Body of pancreas (tissue), 4 donors: ENCODE data around the gene LYSET. TPM values are rescaled to one million over a fixed set of nuclear protein-coding genes. Genes with fewer than 3 reads are reported as not detected.
"Not testable (repeated sequence)": the region's sequence is repeated elsewhere in the genome, so short reads cannot be mapped to it uniquely, and the experiment has no call there.

ENCODE experiments used
- ATAC-seq: fragments of 150-250 bp; one replicate; pipeline ENCODE4 v1.9.1; 2016
- DNase-seq, 4 donors: peaks; one replicate each; pipeline ENCODE4 v3.0.0-alpha.2; 2019
- H3K27ac ChIP-seq, 4 donors: fragments of 200-600 bp; sonication (generic); 1 replicate in 3 of 4; 2 replicates in 1 of 4; pipeline versions ENCODE4 v1.5.1 to v1.6.1; 2016 to 2019; ENCODE audit warnings: mild to moderate bottlenecking in 1 of 4, mixed read lengths in 1 of 4, moderate library complexity in 1 of 4
- H3K27me3 ChIP-seq, 2 donors: fragments of 200-600 bp; sonication (generic); one replicate each; pipeline ENCODE4 v1.6.0; 2016; ENCODE audit warnings: mild to moderate bottlenecking in 1 of 2
- H3K36me3 ChIP-seq, 2 donors: fragments of 200-600 bp; sonication (generic); replicated peaks in 1 of 2; 2 replicates each; pipeline ENCODE4 v1.5.1; 2016; ENCODE audit warnings: low read depth in 2 of 2; ENCODE audit not compliant: insufficient read depth in 1 of 2
- H3K4me1 ChIP-seq: fragments of 200-600 bp; sonication (generic); one replicate; pipeline ENCODE4 v1.6.0; 2016
- H3K4me3 ChIP-seq, 2 donors: fragments of 200-600 bp; sonication (generic); 1 replicate in 1 of 2; 2 replicates in 1 of 2; pipeline ENCODE4 v1.5.1; 2016 to 2019
- H3K9me3 ChIP-seq, 3 donors: fragments of 200-600 bp; sonication (generic); 1 replicate in 2 of 3; 2 replicates in 1 of 3; pipeline ENCODE4 v1.5.1; 2016
- CTCF ChIP-seq, 7 experiments: fragments of 450-650 bp in 4 of 7; fragments of 200-600 bp in 3 of 7; sonication (generic) in 3 of 7; IDR thresholded peaks; one replicate each; pipeline ENCODE4 v1.5.1; 2016 to 2019; ENCODE audit warnings: antibody characterized with exemption in 7 of 7
- POLR2A ChIP-seq, 3 donors: fragments of 450-650 bp; IDR thresholded peaks; one replicate each; pipeline ENCODE4 v1.6.1; 2016; ENCODE audit warnings: antibody characterized with exemption in 3 of 3, mild to moderate bottlenecking in 2 of 3
- WGBS, 2 donors: methylation state at CpG; one replicate each; pipeline ENCODE4 v1.1.5; 2017; 5-methylcytosine and 5-hydroxymethylcytosine counted together
- intact Hi-C: fragments of 100-400 bp; cut with DNase I; formaldehyde crosslinking; loops from one replicate; pipeline ENCODE4 v1.15.1; 2023
- total RNA-seq, 2 donors: library from RNA; depleted of rRNA; stranded (reverse); fragments of >200 nt; gene quantifications; one replicate each; pipeline ENCODE4 v1.1.0, GENCODE V29; 2016

Gene LYSET
- total RNA-seq, 2 donors from 2014 or later = 0.66 to 5.4 TPM

GRCh38 chr14:93171376-93171775 lies 13.7 kb upstream of the LYSET start:
- no peak overlapping the region for H3K27ac ChIP-seq
- intact Hi-C loops = loop anchor here (10.0 kb wide), 1 partner anchor 57 kb away; the partner anchor contains the start of gene ITPK1
- H3K4me1 ChIP-seq = no peaks in the 10 kb centered on the region
- H3K4me3 ChIP-seq = no peak overlapping the region
- TF ChIP-seq CTCF (IDR thresholded peaks at IDR 0.05) (no peak), POLR2A (IDR thresholded peaks at IDR 0.05) (no peak)
- DNase-seq = no peak
- no peaks in the 10 kb centered on the region for H3K27me3 ChIP-seq
- no peaks in the 10 kb centered on the region for H3K9me3 ChIP-seq
- 73 to 80% methylated on average over 4 of the region's 4 CpGs for WGBS, 2 donors
- no peak for ATAC-seq
- H3K36me3 ChIP-seq = no peaks in the 10 kb centered on the region

GRCh38 chr14:93173943-93174395 lies 11.1 kb upstream of the LYSET start:
- Histone ChIP-seq H3K27ac (peak overlapping the region in 1 of 4 donors; percentile 17), H3K27me3 (no peaks in the 10 kb centered on the region), H3K36me3 (no peaks in the 10 kb centered on the region), H3K4me1 (peaks cover 7% of the 10 kb centered on the region), H3K9me3 (no peaks in the 10 kb centered on the region), H3K4me3 (no peak overlapping the region)
- WGBS, 2 donors = 38 to 43% methylated on average over 10 of the region's 10 CpGs
- intact Hi-C loops = loop anchor here (10.0 kb wide), 1 partner anchor 59 kb away; the partner anchor contains the start of gene ITPK1
- TF ChIP-seq CTCF (IDR thresholded peaks at IDR 0.05) = no peak
- ATAC-seq = no peak
- peak in 2 of 4 donors; percentile 20 to 26 for DNase-seq

GRCh38 chr14:93174731-93175130 lies 10.4 kb upstream of the LYSET start:
- H3K4me3 ChIP-seq, DNase-seq, H3K36me3 ChIP-seq, H3K4me1 ChIP-seq, H3K9me3 ChIP-seq, H3K27me3 ChIP-seq, H3K27ac ChIP-seq, ATAC-seq: not testable (repeated sequence)
- 65 to 79% methylated on average over 5 of the region's 5 CpGs for WGBS, 2 donors
- intact Hi-C loops = loop anchor here (10.0 kb wide), 1 partner anchor 60 kb away; the partner anchor contains the start of gene ITPK1

- no peaks in the 10 kb centered on the region for H3K9me3 ChIP-seq
Measured at GRCh38 chr14:93175492-93175891, 9.6 kb upstream of the LYSET start.

More at GRCh38 chr14:93175492-93175891, 9.6 kb upstream of the LYSET start:
- Histone ChIP-seq H3K36me3 (no peaks in the 10 kb centered on the region), H3K4me3 (no peak overlapping the region), H3K4me1 (peaks cover 7% of the 10 kb centered on the region), H3K27me3 (no peaks in the 10 kb centered on the region), H3K27ac (no peak overlapping the region)
- intact Hi-C loops = loop anchor here (10.0 kb wide), 1 partner anchor 61 kb away; the partner anchor contains the start of gene ITPK1
- DNase-seq (no peak), ATAC-seq (no peak)
- 79 to 86% methylated on average over 6 of the region's 6 CpGs for WGBS, 2 donors
- TF ChIP-seq POLR2A (IDR thresholded peaks at IDR 0.05) = no peak
- TF ChIP-seq CTCF (IDR thresholded peaks at IDR 0.05) = no peak
